Activated CD4-positive, CD25-positive, alpha-beta regulatory T cell treated with anti-CD3 and anti-CD28 coated beads, Interleukin-2, amount 50 U/mL, for 16 hours (primary cell): ENCODE results near the gene TLCD3B.

ENCODE experiments used
- DNase-seq: peaks from one replicate; pipeline ENCODE4 v3.0.0-alpha.2; 2020; ENCODE audit warnings: low read depth, low spot score

TLCD3B gene

GRCh38 chr16:30005341-30006094, 25.6 kb downstream of the TLCD3B start:
- no peak for DNase-seq

GRCh38 chr16:30004811-30005242, 26.2 kb downstream of the TLCD3B start:
- no peak for DNase-seq

- DNase-seq: no peak
Measured at GRCh38 chr16:30004424-30004776, 26.7 kb downstream of the TLCD3B start.

GRCh38 chr16:30003670-30004423, 27.2 kb downstream of the TLCD3B start:
- DNase-seq: no peak

GRCh38 chr16:30002614-30003346, 28.3 kb downstream of the TLCD3B start:
- DNase-seq: no peak

- no peak for DNase-seq
Measured at GRCh38 chr16:30000735-30001631, 30.1 kb downstream of the TLCD3B start.

- DNase-seq: no peak
Measured at GRCh38 chr16:29999605-30000004, 31.5 kb downstream of the TLCD3B start.

- no peak for DNase-seq
Measured at GRCh38 chr16:29996766-29997250, 34.3 kb downstream of the TLCD3B start.

GRCh38 chr16:29995911-29996765, 34.9 kb downstream of the TLCD3B start, which contains the start of gene INO80E:
INO80E (plus strand) TSS chr16:29996241; CDS start chr16:29996311, 70 bp downstream.
- DNase-seq: peak; percentile 100

- peak; percentile 80 for DNase-seq
Measured at GRCh38 chr16:29995324-29995910, 35.7 kb downstream of the TLCD3B start, which contains the start of gene HIRIP3. HIRIP3 (minus strand) TSS chr16:29995617; CDS start chr16:29995605, 12 bp downstream.

GRCh38 chr16:29994600-29995323, 36.3 kb downstream of the TLCD3B start:
- no peak for DNase-seq

GRCh38 chr16:29993903-29994599, 37.0 kb downstream of the TLCD3B start:
- DNase-seq: no peak

- no peak for DNase-seq
Measured at GRCh38 chr16:29993191-29993902, 37.7 kb downstream of the TLCD3B start.

GRCh38 chr16:29992344-29992967, 38.6 kb downstream of the TLCD3B start:
- no peak for DNase-seq

GRCh38 chr16:29991571-29991904, 39.5 kb downstream of the TLCD3B start:
- DNase-seq: no peak

GRCh38 chr16:29990883-29991570, 40.0 kb downstream of the TLCD3B start:
- DNase-seq: no peak

GRCh38 chr16:29990034-29990433, 41.0 kb downstream of the TLCD3B start:
- no peak for DNase-seq
